SKM-1 treated with dmso at 0.1 percent for 144 hours (cell line): Measurements from ENCODE around the gene GTF2A1L.
"Not testable (repeated sequence)": the region's sequence is repeated elsewhere in the genome, so short reads cannot be mapped to it uniquely, and the experiment has no call there.

ENCODE experiments used
- DNase-seq: peaks from one replicate; lab custom pipeline; 2025; ENCODE audit not compliant: unreplicated experiment; lab: John Stamatoyannopoulos, UW

The GTF2A1L gene

DNA sequence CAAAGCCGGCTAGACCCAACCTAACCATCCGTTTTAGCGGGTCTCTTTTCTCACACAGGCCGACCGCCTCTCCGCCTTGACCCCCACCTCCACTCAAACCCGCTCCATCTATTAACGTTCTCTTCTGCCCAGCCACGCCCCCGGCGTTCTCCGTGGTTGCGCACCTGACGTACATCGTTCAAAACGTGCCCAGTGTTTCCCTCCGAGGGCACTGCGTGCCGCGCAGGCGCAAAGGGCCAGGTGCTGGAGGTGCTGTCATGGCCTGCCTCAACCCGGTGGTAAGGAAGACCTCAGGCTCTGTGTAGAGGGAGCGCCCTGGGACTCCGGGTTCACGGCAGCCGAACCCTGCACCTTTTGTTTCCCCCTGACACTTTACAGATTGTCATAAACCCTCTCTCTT, at the start of gene GTF2A1L:
Gene GTF2A1L, plus strand, starts transcription at position 239 of the 400 bp plus-strand sequence. Its CDS starts 19 bp downstream, at position 258.
- DNase-seq, result no peak

DNA sequence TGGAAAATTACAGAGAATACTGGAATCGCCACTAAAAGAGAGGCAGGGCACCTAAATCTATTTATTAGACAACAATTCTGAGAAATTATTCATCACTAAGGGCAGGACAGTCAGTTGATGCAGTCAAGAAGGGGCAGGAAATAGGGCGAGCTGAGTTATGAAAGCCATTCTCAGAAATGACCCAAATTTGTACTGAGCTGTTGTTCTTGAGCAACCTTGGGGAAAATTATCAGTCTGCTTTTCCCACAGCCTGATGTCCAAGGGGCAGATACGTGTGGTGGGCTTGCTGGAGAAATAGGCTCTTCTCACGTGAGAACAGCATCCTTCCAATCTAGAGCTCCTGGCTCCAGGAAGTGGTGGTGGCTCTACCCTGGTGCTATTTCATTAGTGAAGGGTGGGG, 49.1 kb upstream of the GTF2A1L start:
- DNase-seq, result no peak

GRCh38 chr2:48569433-48569832, 48.2 kb upstream of the GTF2A1L start:
- no peak for DNase-seq

DNA sequence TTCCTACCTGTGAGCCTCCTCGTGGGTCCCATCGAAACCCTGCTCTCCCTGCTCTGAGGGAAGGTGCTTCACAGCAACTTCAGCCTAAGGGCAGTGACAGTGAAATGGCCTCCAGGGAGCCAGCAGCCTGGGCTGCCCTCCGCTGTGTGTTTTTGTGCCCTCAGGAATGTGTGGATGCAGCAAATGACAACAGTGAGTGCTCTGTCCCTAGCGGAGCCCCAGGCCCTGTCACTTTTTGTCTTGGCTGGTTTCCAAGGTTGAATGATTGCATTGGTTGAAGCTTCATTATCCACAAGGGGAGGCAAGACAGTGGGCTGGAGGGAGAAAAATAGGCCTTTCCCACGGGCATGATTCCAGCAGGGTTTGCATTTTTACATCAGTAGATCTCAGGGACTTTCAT, 44.8 kb upstream of the GTF2A1L start:
- no peak for DNase-seq

DNA sequence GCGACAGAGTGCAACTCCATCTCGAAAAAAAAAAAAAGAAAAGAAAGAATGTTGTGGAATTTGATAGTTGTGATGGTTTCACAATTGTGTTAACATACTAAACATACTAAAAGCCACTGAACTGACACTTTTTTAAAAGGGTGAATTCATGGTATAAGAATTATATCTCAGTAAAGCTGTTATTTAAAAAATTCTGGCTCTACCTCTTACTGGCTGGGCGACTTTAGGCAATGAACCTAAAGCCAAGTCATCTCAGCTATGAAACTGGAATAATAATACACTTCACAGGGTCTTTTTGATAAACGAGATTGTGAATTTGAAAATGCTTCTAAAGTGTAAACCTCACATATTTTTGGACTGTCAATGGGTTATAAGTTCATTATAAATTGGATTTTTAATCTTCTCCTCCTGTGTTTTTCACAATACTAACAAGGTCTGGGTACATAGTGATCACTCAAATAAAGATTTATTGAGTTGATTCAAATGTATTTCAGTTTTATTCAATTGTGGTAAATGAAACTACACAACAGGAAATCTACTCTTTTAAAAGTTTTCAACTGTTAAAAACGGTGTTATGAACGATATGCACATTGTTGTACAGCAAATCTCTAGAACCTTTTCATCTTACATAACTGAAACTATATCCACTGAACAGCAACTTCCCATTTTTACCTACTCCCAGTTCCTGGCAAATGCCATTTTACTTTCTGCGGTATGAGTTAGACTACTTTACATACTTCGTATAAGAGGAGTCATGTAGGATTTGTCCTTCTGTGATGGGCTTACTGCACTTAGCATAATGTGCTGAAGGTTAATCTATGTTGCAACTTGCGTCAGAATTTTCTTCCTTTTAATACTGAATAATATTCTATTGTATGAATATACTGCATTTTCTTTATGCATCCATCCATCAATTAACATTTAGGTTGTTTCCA, 43.0 kb upstream of the GTF2A1L start:
- no peak for DNase-seq

- no peak for DNase-seq
These were observed 39.3 kb upstream of the GTF2A1L start for GRCh38 chr2:48578313-48578712.

DNA sequence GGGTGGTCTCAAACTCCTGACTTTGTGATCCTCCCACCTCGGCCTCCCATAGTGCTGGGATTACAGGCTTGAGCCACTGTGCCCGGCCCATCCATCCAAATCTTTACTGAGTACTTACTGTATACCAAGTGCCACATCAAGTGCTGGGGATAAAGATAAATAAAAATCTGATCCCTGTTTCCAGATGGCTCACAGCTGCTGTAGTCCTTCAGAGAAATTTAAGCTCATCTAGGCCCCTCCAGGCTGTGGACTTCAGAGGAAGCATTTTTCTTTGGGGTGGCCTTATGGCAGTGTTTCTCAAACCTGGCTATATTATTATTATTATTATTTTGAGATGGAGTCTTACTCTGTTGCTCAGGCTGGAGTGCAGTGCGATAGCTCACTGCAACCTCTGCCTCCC, 33.7 kb upstream of the GTF2A1L start:
- no peak for DNase-seq

DNA sequence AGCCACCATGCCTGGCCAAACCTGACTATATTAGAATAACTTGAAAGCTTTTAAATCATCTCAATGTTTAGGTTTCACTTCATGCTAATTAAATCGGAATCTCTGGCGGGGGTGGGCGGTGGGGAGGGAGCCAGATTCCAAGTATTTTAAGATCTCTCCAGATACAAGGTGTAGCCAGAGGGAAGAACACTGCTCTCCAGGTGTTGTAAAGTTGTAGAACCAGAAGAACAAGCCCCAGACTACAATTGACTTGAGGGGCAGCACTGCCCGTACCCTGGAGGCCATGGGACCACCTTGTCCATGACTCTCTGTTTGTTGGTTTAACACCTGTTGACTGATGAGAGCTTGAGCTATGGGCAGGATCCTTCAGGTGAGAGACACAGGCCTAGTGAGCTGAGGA, 33.1 kb upstream of the GTF2A1L start:
- no peak for DNase-seq

- DNase-seq, result no peak
These were observed 31.2 kb upstream of the GTF2A1L start for GRCh38 chr2:48586433-48586832.

- DNase-seq, result no peak
These were observed 30.1 kb upstream of the GTF2A1L start for GRCh38 chr2:48587560-48587959.

GRCh38 chr2:48587961-48588360, 29.7 kb upstream of the GTF2A1L start:
- no peak for DNase-seq

GRCh38 chr2:48588745-48589144, 28.9 kb upstream of the GTF2A1L start:
- DNase-seq, result no peak

- DNase-seq, result peak; percentile 9
These were observed 28.4 kb upstream of the GTF2A1L start for GRCh38 chr2:48589170-48589767.

GRCh38 chr2:48590017-48590416, 27.6 kb upstream of the GTF2A1L start:
- DNase-seq, result no peak

- no peak for DNase-seq
These were observed 25.6 kb upstream of the GTF2A1L start for GRCh38 chr2:48592067-48592466.

- not testable (repeated sequence) for DNase-seq
These were observed 20.9 kb upstream of the GTF2A1L start for GRCh38 chr2:48596751-48597150.

DNA sequence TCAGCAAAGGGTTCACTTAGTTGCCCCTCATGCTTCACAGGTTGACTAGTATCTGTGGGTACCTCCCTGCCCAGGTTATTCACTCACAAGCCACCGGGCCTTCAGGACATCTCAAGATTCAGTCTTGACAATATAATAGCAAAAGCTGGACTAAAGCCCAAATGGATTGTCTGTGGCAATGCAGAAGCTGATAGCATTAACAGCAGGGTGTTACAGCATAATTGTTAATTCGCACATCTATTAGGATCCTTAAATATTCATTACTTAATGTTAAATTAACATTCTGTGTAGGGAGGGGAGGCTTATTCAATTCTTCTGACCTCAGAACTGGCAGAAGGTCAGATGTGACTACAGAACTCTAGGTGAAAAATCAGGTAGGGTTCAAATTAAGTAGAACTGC, 20.2 kb upstream of the GTF2A1L start:
- no peak for DNase-seq

- DNase-seq, result peak; percentile 49
These were observed 17.3 kb upstream of the GTF2A1L start for GRCh38 chr2:48600204-48600813.

DNA sequence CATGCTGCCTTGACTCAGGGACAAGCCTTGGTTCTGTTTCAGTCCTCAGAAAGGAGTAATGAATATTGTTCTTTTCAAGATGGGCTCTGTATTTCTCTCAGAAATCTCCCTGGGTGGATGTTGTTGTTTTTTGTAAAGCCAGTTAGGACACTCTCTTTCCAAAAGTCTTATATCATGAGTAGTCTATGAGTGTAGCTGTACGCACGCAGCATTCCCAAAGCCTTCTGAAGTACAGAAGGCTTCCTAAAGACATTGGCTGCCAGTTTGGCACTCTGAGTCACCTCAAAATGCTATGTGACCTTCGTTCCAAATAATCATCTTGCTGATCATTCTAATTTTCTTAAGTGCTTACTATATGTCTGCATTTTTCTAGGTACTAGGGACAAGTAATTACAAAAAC, 16.7 kb upstream of the GTF2A1L start:
- no peak for DNase-seq

GRCh38 chr2:48601349-48601748, 16.3 kb upstream of the GTF2A1L start:
- DNase-seq, result peak; percentile 41

- no peak for DNase-seq
These were observed 12.0 kb upstream of the GTF2A1L start for GRCh38 chr2:48605482-48606175.
